GM18868 (cell line): ENCODE measurements around the gene AJAP1.

ENCODE experiments used
- ATAC-seq: cut with Tn5 transposase; IDR thresholded peaks from one replicate; pipeline ENCODE4 v1.9.1; 2021; ENCODE audit warnings: mild to moderate bottlenecking, moderate library complexity; ENCODE audit not compliant: unreplicated experiment

Gene AJAP1

GRCh38 chr1:4630561-4630960, 23.8 kb upstream of the AJAP1 start:
- no peak for ATAC-seq

GRCh38 chr1:4631321-4631720, 23.1 kb upstream of the AJAP1 start:
- ATAC-seq: no peak

- ATAC-seq: no peak
Measured at GRCh38 chr1:4633346-4633745, 21.1 kb upstream of the AJAP1 start.

GRCh38 chr1:4634156-4634792, 20.1 kb upstream of the AJAP1 start:
- no peak for ATAC-seq

GRCh38 chr1:4634793-4635406, 19.5 kb upstream of the AJAP1 start:
- ATAC-seq: no peak

- ATAC-seq: no peak
Measured at GRCh38 chr1:4636186-4636585, 18.2 kb upstream of the AJAP1 start.

- ATAC-seq: no peak
Measured at GRCh38 chr1:4636644-4637380, 17.6 kb upstream of the AJAP1 start.

GRCh38 chr1:4637616-4638344, 16.6 kb upstream of the AJAP1 start:
- no peak for ATAC-seq

- no peak for ATAC-seq
Measured at GRCh38 chr1:4638345-4638729, 16.1 kb upstream of the AJAP1 start.

GRCh38 chr1:4640931-4641330, 13.5 kb upstream of the AJAP1 start:
- ATAC-seq: no peak

- ATAC-seq: no peak
Measured at GRCh38 chr1:4647391-4647790, 7.0 kb upstream of the AJAP1 start.

- no peak for ATAC-seq
Measured at GRCh38 chr1:4648657-4649056, 5.8 kb upstream of the AJAP1 start.

- no peak for ATAC-seq
Measured at GRCh38 chr1:4650481-4650880, 3.9 kb upstream of the AJAP1 start.

GRCh38 chr1:4650981-4651380, 3.4 kb upstream of the AJAP1 start:
- no peak for ATAC-seq

- no peak for ATAC-seq
Measured at GRCh38 chr1:4652631-4653327, 1.6 kb upstream of the AJAP1 start.

- no peak for ATAC-seq
Measured at GRCh38 chr1:4653328-4653660, 1.1 kb upstream of the AJAP1 start.

GRCh38 chr1:4654764-4655673, 610 bp downstream of the AJAP1 start:
- ATAC-seq: no peak

GRCh38 chr1:4655674-4656532, 1.5 kb downstream of the AJAP1 start:
- ATAC-seq: no peak

GRCh38 chr1:4656533-4657140, 2.2 kb downstream of the AJAP1 start:
- ATAC-seq: no peak
